Brain microvascular endothelial cell (primary cell): ENCODE measurements around the gene PRC1.
"Not testable (repeated sequence)": the region's sequence is repeated elsewhere in the genome, so short reads cannot be mapped to it uniquely, and the experiment has no call there.

Experiments used
- DNase-seq: peaks from one replicate; pipeline ENCODE4 v3.0.0-alpha.2; 2020
- H3K27ac ChIP-seq: fragments of 250-450 bp; sonication (Bioruptor Pico); 2 replicates; pipeline ENCODE4 v1.5.1; 2020; ENCODE audit warnings: mild to moderate bottlenecking, moderate library complexity
- H3K27me3 ChIP-seq: fragments of 250-450 bp; sonication (Bioruptor Pico); replicated peaks from 2 replicates; pipeline ENCODE4 v1.5.1; 2020; ENCODE audit warnings: mild to moderate bottlenecking
- H3K36me3 ChIP-seq: fragments of 250-450 bp; sonication (Bioruptor Pico); replicated peaks from 2 replicates; pipeline ENCODE4 v1.5.1; 2020; ENCODE audit warnings: mild to moderate bottlenecking
- H3K4me3 ChIP-seq: 2 replicates; pipeline ENCODE4 v1.5.1; 2011; ENCODE audit warnings: low read depth, mild to moderate bottlenecking, control low read depth, low read length, moderate library complexity
- in situ Hi-C: cut with HindIII; loops from 2 replicates; pipeline ENCODE4 v1.10.0; 2017; ENCODE audit warnings: low sequenced_read_pairs, low pct_ligation_motif_present
- TF ChIP-seq, protein P1 (sequence below): IDR thresholded peaks from 2 replicates; pipeline ENCODE4 v1.5.1; 2011; ENCODE audit warnings: low read depth, mild to moderate bottlenecking, moderate library complexity, low read length, control low read depth, inconsistent platforms; ENCODE audit errors: missing control alignments

Gene PRC1

DNA sequence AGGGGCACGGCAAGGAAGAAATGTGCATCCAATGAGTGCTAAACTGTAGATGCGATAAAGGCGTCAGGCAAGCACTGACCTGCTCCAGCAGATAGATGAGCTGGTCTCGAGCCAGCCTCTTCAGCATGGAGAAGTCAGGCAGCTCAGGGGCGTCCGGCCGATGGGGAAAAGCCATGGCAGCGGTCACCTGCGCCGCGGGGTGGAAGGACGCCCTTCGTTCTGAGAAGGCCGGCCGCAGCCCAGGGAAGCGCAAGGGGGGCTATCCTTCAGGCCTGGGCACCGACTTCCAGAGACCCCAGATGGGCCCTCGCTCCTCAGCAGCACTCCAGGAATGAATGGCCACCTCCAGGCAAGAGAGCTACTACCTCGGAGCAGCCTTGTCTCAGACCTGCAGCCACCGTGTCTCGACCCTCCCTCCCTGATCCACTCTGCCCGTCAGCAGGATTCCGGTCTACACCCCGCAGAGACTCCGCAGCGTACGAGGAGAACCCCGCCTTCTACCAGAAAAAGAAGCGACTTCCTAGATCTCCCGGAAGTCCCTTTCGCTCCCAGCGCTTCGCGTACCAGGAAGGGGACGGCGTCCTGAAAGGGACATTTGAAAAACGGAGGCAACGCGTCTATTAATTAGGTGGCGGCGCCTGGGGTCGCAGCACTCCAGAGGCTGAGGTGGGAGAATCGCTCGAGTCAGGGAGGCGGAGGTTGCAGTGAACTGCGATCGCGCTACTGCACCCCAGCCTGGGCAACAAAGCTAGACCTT, 27.9 kb upstream of the PRC1 start, which contains the start of gene VPS33B:
Gene VPS33B (minus strand): TSS at position 520 of the 757 bp plus-strand sequence. CDS start 345 bp downstream, at position 175.
- H3K36me3 ChIP-seq: no peaks in the 10 kb centered on the region
- TF ChIP-seq, protein P1, sequence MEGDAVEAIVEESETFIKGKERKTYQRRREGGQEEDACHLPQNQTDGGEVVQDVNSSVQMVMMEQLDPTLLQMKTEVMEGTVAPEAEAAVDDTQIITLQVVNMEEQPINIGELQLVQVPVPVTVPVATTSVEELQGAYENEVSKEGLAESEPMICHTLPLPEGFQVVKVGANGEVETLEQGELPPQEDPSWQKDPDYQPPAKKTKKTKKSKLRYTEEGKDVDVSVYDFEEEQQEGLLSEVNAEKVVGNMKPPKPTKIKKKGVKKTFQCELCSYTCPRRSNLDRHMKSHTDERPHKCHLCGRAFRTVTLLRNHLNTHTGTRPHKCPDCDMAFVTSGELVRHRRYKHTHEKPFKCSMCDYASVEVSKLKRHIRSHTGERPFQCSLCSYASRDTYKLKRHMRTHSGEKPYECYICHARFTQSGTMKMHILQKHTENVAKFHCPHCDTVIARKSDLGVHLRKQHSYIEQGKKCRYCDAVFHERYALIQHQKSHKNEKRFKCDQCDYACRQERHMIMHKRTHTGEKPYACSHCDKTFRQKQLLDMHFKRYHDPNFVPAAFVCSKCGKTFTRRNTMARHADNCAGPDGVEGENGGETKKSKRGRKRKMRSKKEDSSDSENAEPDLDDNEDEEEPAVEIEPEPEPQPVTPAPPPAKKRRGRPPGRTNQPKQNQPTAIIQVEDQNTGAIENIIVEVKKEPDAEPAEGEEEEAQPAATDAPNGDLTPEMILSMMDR: no peak
- no peaks in the 10 kb centered on the region for H3K27me3 ChIP-seq
- peak within 1 kb of the TSS; percentile 47 for H3K27ac ChIP-seq
- in situ Hi-C loops: no loop called here
- DNase-seq: peak; percentile 73
- H3K4me3 ChIP-seq: peak within 1 kb of the TSS; percentile 97

DNA sequence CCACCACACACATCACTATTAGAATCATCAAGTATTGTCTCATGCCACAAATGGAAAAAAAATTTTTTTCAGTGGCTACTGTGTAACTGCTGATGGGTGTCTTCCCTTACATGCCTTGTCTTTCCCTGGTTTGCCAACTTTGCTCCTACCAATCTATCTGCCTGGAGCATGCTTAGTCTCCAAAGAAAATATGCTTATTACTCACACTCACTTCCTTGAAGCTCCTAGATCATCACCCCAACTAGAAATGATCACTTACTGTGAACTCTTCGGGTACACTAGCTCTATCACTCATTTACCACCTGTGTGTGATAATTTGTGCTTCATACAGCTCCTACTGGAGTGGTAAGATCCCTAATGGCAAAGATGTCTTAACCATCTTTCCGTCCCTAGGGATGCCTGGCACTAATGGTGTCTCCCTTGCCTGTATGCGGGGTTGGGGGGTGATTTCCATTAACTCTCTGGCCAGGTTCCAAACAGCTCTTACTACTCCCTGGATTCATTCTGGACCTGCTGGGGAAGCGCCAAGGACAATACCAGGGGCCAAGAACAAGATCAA, 27.3 kb upstream of the PRC1 start:
- peaks cover 3% of the 10 kb centered on the region for H3K36me3 ChIP-seq
- in situ Hi-C loops: no loop called here
- H3K4me3 ChIP-seq: peak overlapping the region; percentile 97
- peak; percentile 2 for DNase-seq
- no peak overlapping the region for H3K27ac ChIP-seq
- no peaks in the 10 kb centered on the region for H3K27me3 ChIP-seq
- TF ChIP-seq, protein P1: no peak

DNA sequence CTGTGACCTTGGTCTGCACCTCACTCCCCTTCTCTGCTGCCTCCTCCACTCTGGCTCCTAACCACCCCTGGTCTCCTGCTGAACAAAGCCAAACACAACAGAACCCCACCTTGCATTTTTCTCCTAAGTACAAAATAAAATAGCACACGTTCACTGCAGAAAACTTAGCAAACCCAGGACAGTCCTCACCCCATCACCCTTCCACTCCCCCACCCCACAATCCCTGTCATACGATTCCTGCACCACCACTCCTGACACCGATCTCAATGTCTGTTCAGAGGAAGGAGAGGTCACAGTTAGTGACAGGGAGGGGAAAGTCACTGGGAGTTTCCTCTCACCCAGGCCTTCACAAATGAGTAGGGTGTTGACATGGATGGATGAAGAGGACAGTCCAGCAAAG, 23.8 kb upstream of the PRC1 start:
- in situ Hi-C loops: no loop called here
- Histone ChIP-seq H3K4me3 (no peak overlapping the region), H3K27ac (no peak overlapping the region), H3K36me3 (peaks cover 10% of the 10 kb centered on the region), H3K27me3 (no peaks in the 10 kb centered on the region)
- TF ChIP-seq, protein P1: no peak
- no peak for DNase-seq

DNA sequence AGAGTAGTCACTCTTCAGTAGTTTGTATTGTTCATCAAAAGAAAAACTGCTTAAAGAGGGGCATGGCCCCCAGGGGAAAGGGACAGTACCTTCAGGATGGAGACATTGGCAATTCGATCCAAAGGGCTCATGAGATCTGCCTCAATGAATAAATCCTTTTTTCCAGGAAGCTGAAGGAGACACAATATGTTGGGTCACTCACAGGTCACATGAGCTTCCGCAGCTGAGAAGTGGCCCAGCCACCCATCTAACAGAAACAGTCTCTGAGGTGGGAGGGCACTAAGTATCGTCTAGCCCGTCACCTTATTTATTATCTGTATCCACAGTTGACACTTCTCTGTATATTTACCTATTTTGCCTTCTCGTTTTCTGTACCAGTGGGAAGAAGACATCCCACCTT, 23.4 kb upstream of the PRC1 start:
- peaks cover 10% of the 10 kb centered on the region for H3K36me3 ChIP-seq
- H3K27me3 ChIP-seq: no peaks in the 10 kb centered on the region
- in situ Hi-C loops: no loop called here
- no peak overlapping the region for H3K27ac ChIP-seq
- DNase-seq: no peak
- H3K4me3 ChIP-seq: no peak overlapping the region
- TF ChIP-seq, protein P1: no peak

DNA sequence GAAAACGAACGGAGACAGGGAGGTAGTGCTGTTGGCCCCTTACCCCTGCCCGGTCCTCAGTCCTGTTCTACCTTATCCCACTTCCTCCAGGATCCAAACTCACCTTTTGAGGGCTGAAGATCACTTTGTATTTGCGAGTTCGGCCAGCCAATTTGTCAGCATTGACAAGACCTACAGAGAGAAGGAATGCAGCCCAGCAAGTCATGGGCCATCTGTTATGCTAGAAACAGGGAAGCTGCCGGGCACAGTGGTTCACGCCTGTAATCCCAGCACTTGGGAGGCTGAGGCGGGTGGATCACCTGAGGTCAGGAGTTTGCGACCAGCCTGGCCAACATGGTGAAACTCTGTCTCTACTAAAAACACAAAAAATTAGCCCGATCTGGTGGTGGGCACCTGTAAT, 19.4 kb upstream of the PRC1 start:
- H3K27me3 ChIP-seq, DNase-seq, H3K27ac ChIP-seq, in situ Hi-C loops, H3K4me3 ChIP-seq: not testable (repeated sequence)
- peaks cover 13% of the 10 kb centered on the region for H3K36me3 ChIP-seq

DNA sequence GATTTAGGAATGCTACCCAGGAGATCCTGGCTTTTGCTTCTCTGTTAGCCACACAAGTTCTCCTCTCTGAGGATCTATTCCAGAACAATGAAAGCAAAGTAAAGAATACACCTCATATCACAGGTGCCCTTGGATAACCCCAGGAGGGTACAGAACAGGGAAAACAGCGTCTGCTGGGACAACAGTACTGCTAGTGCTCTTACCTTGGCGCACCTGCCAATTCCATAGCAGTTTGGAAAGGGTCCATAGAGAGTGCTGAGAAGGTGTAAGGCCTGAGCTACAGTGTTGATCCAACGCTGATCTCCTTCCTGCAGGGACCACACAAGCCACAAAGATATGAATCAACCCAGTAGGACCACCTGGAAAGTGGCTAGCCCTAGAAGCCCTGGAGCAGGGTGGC, 12.9 kb upstream of the PRC1 start:
- H3K36me3 ChIP-seq: peaks cover 45% of the 10 kb centered on the region
- no peak overlapping the region for H3K4me3 ChIP-seq
- TF ChIP-seq, protein P1: no peak
- H3K27me3 ChIP-seq: no peaks in the 10 kb centered on the region
- H3K27ac ChIP-seq: no peak overlapping the region
- DNase-seq: no peak
- in situ Hi-C loops: no loop called here
